ENCODE data around the gene NAALADL2. TPM values are rescaled to one million over a fixed set of nuclear protein-coding genes. Genes with fewer than 3 reads are reported as not detected.

The NAALADL2 gene
- total RNA-seq, 4 donors from 2014 or later: 0.85 to 6.3 (median 1.6) TPM

DNA sequence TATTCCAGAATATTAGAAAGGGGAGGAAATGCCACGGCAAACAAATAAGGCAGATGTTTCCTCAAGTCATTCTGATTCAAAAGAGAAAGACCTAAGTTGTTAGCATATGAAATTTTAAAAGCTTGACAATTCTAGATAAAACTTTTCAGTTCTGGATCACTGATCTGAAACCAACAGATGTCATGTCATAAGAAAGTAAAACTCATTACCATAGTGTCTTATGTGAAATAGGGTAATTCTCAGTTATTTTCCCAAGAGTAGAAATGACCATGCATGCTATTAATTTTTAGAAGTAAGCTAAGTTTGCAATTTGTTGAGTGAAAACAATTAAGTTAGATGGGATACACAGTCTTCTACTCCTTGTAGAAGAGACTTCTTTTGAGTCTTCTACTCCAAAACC is 630.3 kb downstream of the NAALADL2 start:
- Histone ChIP-seq H3K36me3 (no peaks in the 10 kb centered on the region), H3K9me3 (no peaks in the 10 kb centered on the region), H3K4me1 (no peaks in the 10 kb centered on the region), H3K4me3 (no peak overlapping the region), H3K27me3 (no peaks in the 10 kb centered on the region), H3K27ac (no peak overlapping the region)
- WGBS, 2 donors: 65 to 73% methylated on average over 1 of the region's 1 CpG
- intact Hi-C loops (cut with DNase I): no loop called here
- no peak for TF ChIP-seq CTCF (IDR thresholded peaks at IDR 0.05)
- TF ChIP-seq POLR2A (IDR thresholded peaks at IDR 0.05): no peak
- no peak for DNase-seq

GRCh38 chr3:175493301-175493700 is 634.2 kb downstream of the NAALADL2 start:
- H3K36me3 ChIP-seq: no peaks in the 10 kb centered on the region
- no peaks in the 10 kb centered on the region for H3K4me1 ChIP-seq
- H3K27ac ChIP-seq: no peak overlapping the region
- WGBS, 2 donors: 85 to 89% methylated on average over 4 of the region's 4 CpGs
- no peak overlapping the region for H3K4me3 ChIP-seq
- H3K27me3 ChIP-seq: no peaks in the 10 kb centered on the region
- intact Hi-C loops (cut with DNase I): no loop called here
- no peak for DNase-seq
- H3K9me3 ChIP-seq: no peaks in the 10 kb centered on the region
- TF ChIP-seq POLR2A (IDR thresholded peaks at IDR 0.05) (no peak), CTCF (IDR thresholded peaks at IDR 0.05) (no peak)

DNA sequence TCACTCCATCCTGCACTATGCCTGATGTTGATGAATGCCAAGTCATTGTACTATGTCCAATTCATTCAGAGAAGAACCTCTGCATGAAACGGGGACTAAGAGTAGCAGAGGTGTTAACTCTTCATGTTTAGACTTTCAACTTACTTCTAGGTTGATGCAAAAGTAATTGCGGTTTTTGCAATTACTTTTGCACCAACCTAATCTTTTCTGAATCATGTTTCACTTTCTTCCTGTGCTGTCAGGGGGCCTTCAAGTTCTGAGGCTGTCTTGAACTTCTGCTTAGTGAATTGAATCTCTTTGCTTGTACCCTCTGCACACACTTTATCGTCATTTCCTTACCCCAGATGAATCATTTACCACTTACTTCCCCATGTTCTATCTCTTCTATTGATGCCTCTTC is 636.2 kb downstream of the NAALADL2 start:
- Histone ChIP-seq H3K36me3 (no peaks in the 10 kb centered on the region), H3K4me3 (no peak overlapping the region), H3K9me3 (no peaks in the 10 kb centered on the region), H3K27ac (no peak overlapping the region), H3K27me3 (no peaks in the 10 kb centered on the region), H3K4me1 (no peaks in the 10 kb centered on the region)
- intact Hi-C loops (cut with DNase I): no loop called here
- 57 to 63% methylated on average over 3 of the region's 3 CpGs for WGBS, 2 donors
- no peak for TF ChIP-seq POLR2A (IDR thresholded peaks at IDR 0.05)
- no peak for DNase-seq

DNA sequence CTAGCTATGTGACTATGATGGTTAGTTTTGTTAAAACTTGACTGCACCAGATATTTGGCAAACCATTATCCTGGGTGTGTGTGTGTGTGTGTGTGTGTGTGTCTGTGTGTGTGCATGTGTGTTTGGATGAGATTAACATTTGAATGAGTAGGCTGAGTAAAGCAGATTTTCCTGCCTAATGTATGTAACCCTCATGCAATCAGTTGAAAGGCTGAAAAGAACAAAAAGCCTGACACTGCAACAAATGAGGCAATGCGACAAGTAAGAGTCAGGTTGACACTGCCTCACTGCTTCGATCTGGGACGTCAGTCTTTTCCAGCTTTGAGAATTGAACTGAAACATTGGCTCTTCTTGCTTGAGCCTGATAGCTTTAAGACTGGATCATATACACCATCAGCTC is 643.0 kb downstream of the NAALADL2 start:
- Histone ChIP-seq H3K9me3 (no peaks in the 10 kb centered on the region), H3K4me1 (no peaks in the 10 kb centered on the region), H3K27me3 (no peaks in the 10 kb centered on the region), H3K36me3 (no peaks in the 10 kb centered on the region), H3K4me3 (no peak overlapping the region), H3K27ac (no peak overlapping the region)
- intact Hi-C loops (cut with DNase I): no loop called here
- no peak for TF ChIP-seq CTCF (IDR thresholded peaks at IDR 0.05)
- no peak for TF ChIP-seq POLR2A (IDR thresholded peaks at IDR 0.05)
- WGBS, 2 donors: 60 to 82% methylated on average over 3 of the region's 3 CpGs
- DNase-seq: no peak

DNA sequence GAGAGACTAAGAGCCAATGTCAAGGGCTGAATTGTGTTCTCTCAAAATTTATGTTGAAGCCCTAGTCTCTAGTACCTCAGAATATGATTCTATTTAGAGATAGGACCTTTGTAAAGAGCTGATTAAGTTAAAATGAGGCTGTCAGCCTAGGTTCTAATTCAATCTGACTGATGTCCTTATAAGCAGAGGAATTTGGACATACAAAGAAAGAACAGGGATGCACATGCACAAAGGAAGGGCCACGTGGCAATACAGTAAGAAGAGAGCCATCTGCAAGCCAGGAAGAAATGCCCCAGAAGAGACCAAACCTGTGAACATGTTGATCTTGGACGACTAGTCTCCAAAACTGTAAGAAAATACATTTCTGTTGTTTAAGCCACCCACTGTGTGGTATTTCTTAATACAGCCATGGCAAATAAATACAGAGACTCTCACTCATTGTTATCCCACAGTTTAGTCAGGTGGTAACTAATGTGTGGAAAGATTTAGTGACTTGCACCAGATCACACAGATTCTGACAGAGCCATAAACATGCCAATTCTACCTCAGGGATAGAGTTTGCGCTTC is 652.2 kb downstream of the NAALADL2 start:
- Histone ChIP-seq H3K9me3 (no peaks in the 10 kb centered on the region), H3K4me3 (no peak overlapping the region), H3K27me3 (no peaks in the 10 kb centered on the region), H3K36me3 (no peaks in the 10 kb centered on the region), H3K27ac (no peak overlapping the region), H3K4me1 (no peaks in the 10 kb centered on the region)
- TF ChIP-seq POLR2A (IDR thresholded peaks at IDR 0.05): no peak
- no peak for TF ChIP-seq CTCF (IDR thresholded peaks at IDR 0.05)
- intact Hi-C loops (cut with DNase I): no loop called here
- no peak for DNase-seq
- 62 to 72% methylated on average over 3 of the region's 3 CpGs for WGBS, 2 donors

DNA sequence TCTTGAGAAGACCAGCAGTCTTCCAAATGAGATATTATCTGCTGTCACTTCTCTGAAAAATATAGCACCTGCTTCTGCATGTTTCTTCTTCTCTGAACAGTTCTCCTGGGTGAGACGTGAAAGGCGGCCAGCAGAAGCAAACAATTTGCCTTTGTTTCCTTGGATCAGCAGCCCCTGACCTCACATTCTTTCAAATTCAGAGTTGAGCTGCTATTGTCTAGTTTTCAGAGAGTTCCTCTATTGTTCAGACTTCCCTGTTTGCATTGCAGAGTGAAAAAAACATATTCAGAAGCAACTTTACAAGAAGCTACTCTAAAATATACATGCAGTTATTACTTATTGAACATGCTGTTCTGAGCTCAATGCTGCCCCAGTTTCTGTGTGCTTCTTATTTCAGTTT is 653.6 kb downstream of the NAALADL2 start:
- no peak overlapping the region for H3K27ac ChIP-seq
- no peak overlapping the region for H3K4me3 ChIP-seq
- H3K27me3 ChIP-seq: no peaks in the 10 kb centered on the region
- H3K36me3 ChIP-seq: no peaks in the 10 kb centered on the region
- H3K9me3 ChIP-seq: no peaks in the 10 kb centered on the region
- no peak for DNase-seq
- TF ChIP-seq POLR2A (IDR thresholded peaks at IDR 0.05) (no peak), CTCF (IDR thresholded peaks at IDR 0.05) (no peak)
- 43 to 55% methylated on average over 2 of the region's 2 CpGs for WGBS, 2 donors
- intact Hi-C loops (cut with DNase I): no loop called here
- H3K4me1 ChIP-seq: no peaks in the 10 kb centered on the region
